ENCODE measurements around the gene RMDN3. TPM values are rescaled to one million over a fixed set of nuclear protein-coding genes. Genes with fewer than 3 reads are reported as not detected.

The RMDN3 gene
- total RNA-seq, 4 donors from 2014 or later: 29.2 to 39.8 (median 31.7) TPM

DNA sequence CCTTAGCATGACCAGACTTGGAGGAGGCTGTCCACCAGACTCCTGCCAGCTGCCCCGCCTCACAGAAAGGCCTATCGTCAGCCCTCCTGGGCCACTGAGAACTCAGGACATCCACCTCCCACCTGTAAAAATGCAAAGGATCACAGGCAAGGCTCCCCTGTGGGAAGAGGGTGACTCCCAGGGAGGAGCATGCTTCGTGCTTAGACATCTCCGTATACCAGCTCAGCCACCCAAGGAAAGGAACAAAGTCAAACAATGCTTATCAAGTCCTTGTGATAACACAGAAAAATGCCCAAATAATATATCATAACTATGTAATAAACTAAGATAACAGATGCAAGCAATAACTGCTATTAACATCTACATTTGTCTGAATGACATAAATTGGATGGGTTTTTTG lies 4.2 kb downstream of the RMDN3 start:
- H3K9me3 ChIP-seq: no peaks in the 10 kb centered on the region
- TF ChIP-seq POLR2A (IDR thresholded peaks at IDR 0.05): no peak
- TF ChIP-seq, protein P1, sequence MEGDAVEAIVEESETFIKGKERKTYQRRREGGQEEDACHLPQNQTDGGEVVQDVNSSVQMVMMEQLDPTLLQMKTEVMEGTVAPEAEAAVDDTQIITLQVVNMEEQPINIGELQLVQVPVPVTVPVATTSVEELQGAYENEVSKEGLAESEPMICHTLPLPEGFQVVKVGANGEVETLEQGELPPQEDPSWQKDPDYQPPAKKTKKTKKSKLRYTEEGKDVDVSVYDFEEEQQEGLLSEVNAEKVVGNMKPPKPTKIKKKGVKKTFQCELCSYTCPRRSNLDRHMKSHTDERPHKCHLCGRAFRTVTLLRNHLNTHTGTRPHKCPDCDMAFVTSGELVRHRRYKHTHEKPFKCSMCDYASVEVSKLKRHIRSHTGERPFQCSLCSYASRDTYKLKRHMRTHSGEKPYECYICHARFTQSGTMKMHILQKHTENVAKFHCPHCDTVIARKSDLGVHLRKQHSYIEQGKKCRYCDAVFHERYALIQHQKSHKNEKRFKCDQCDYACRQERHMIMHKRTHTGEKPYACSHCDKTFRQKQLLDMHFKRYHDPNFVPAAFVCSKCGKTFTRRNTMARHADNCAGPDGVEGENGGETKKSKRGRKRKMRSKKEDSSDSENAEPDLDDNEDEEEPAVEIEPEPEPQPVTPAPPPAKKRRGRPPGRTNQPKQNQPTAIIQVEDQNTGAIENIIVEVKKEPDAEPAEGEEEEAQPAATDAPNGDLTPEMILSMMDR (IDR thresholded peaks at IDR 0.05): no peak
- intact Hi-C loops (cut with DNase I): no loop called here
- H3K4me1 ChIP-seq: peaks cover 6 to 7% of the 10 kb centered on the region in 2 donors
- no peak overlapping the region for H3K4me3 ChIP-seq (replicated peaks in 1 of 3)
- H3K27me3 ChIP-seq: no peaks in the 10 kb centered on the region
- 90 to 100% methylated on average over 4 of the region's 4 CpGs for WGBS, 2 donors
- no peak for DNase-seq
- H3K36me3 ChIP-seq: peaks cover 18 to 20% of the 10 kb centered on the region in 2 donors
- no peak overlapping the region for H3K27ac ChIP-seq

GRCh38 chr15:40749151-40749630 lies 5.9 kb downstream of the RMDN3 start:
- no peak for TF ChIP-seq POLR2A (IDR thresholded peaks at IDR 0.05)
- TF ChIP-seq, protein P1 (IDR thresholded peaks at IDR 0.05): no peak
- no peak overlapping the region for H3K4me3 ChIP-seq (replicated peaks in 1 of 3)
- intact Hi-C loops (cut with DNase I): no loop called here
- H3K4me1 ChIP-seq: peaks cover 3 to 6% of the 10 kb centered on the region in 2 donors
- H3K9me3 ChIP-seq: no peaks in the 10 kb centered on the region
- H3K36me3 ChIP-seq: peaks cover 22 to 28% of the 10 kb centered on the region in 2 donors
- H3K27ac ChIP-seq: no peak overlapping the region
- no peak for DNase-seq
- 97 to 98% methylated on average over 4 of the region's 4 CpGs for WGBS, 2 donors
- no peaks in the 10 kb centered on the region for H3K27me3 ChIP-seq

GRCh38 chr15:40747685-40748631 lies 7.1 kb downstream of the RMDN3 start:
- 89 to 91% methylated on average over 7 of the region's 7 CpGs for WGBS, 2 donors
- H3K4me1 ChIP-seq: no peaks in the 10 kb centered on the region
- no peaks in the 10 kb centered on the region for H3K27me3 ChIP-seq
- H3K27ac ChIP-seq: no peak overlapping the region
- no peak overlapping the region for H3K4me3 ChIP-seq (replicated peaks in 1 of 3)
- no peaks in the 10 kb centered on the region for H3K9me3 ChIP-seq
- no peak for TF ChIP-seq POLR2A (IDR thresholded peaks at IDR 0.05)
- TF ChIP-seq, protein P1 (IDR thresholded peaks at IDR 0.05): no peak
- intact Hi-C loops (cut with DNase I): no loop called here
- no peak for DNase-seq
- peaks cover 22 to 41% of the 10 kb centered on the region in 2 donors for H3K36me3 ChIP-seq

GRCh38 chr15:40746916-40747418 lies 8.1 kb downstream of the RMDN3 start:
- intact Hi-C loops (cut with DNase I): no loop called here
- no peaks in the 10 kb centered on the region for H3K27me3 ChIP-seq
- TF ChIP-seq, protein P1 (IDR thresholded peaks at IDR 0.05): no peak
- no peak for TF ChIP-seq POLR2A (IDR thresholded peaks at IDR 0.05)
- H3K27ac ChIP-seq: no peak overlapping the region
- H3K36me3 ChIP-seq: peaks cover 28 to 47% of the 10 kb centered on the region in 2 donors
- no peak overlapping the region for H3K4me3 ChIP-seq (replicated peaks in 1 of 3)
- no peak for DNase-seq
- 54 to 67% methylated on average over 2 to 3 of the region's 3 CpGs for WGBS, 2 donors
- H3K4me1 ChIP-seq: no peaks in the 10 kb centered on the region
- H3K9me3 ChIP-seq: no peaks in the 10 kb centered on the region

DNA sequence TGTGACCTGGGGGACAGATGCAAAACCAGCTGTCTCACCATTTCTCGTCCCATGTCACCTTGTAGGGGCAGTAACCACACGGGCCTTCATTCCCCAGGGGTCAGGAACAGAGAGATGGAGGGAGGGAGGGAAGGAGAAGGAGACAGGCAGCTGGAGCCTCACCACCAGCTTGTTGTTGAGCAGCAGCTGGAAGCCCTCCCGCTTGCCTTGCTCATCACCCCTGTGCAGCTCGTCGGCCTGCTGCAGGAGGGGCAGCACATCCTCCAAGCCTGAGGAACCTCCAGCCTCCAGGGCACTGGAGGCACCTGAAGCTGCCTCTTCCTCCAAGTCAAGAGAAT lies 10.3 kb downstream of the RMDN3 start:
- Histone ChIP-seq H3K4me1 (no peaks in the 10 kb centered on the region), H3K4me3 (replicated peaks in 1 of 3) (no peak overlapping the region), H3K27ac (no peak overlapping the region), H3K27me3 (no peaks in the 10 kb centered on the region), H3K9me3 (no peaks in the 10 kb centered on the region), H3K36me3 (peaks cover 20 to 41% of the 10 kb centered on the region in 2 donors)
- TF ChIP-seq, protein P1 (IDR thresholded peaks at IDR 0.05): no peak
- no peak for TF ChIP-seq POLR2A (IDR thresholded peaks at IDR 0.05)
- 81% methylated on average over 5 of the region's 5 CpGs for WGBS, 2 donors
- DNase-seq: no peak
- intact Hi-C loops (cut with DNase I): no loop called here
